DND-41 (cell line): ENCODE results near the gene APBB1IP.

Source experiments
- ATAC-seq: fragments of 200-7000 bp; cut with Tn5 transposase; 3 replicates; pipeline ENCODE4 v1.9.1; 2021; ENCODE audit warnings: low read depth; ENCODE audit not compliant: insufficient read depth
- DNase-seq: peaks from one replicate; pipeline ENCODE4 v3.0.0-alpha.2; 2020
- H2AFZ ChIP-seq: 2 replicates; pipeline ENCODE4 v1.6.0; 2012; ENCODE audit warnings: low read depth, low read length
- H3K27ac ChIP-seq: 2 replicates; pipeline ENCODE4 v1.5.1; 2012; ENCODE audit warnings: low read length, inconsistent platforms
- H3K27me3 ChIP-seq: fragments of 200-600 bp; sonication (generic); 2 replicates; pipeline ENCODE4 v1.6.0; 2012; ENCODE audit warnings: low read length, mild to moderate bottlenecking, inconsistent platforms; ENCODE audit not compliant: insufficient read depth, poor library complexity
- H3K36me3 ChIP-seq: 2 replicates; pipeline ENCODE4 v1.5.1; 2012; ENCODE audit warnings: low read length, inconsistent platforms; ENCODE audit not compliant: insufficient read depth
- H3K4me1 ChIP-seq: 2 replicates; pipeline ENCODE4 v1.5.1; 2012; ENCODE audit warnings: mild to moderate bottlenecking, low read length; ENCODE audit not compliant: insufficient read depth
- H3K4me2 ChIP-seq: 2 replicates; pipeline ENCODE4 v1.6.0; 2012; ENCODE audit warnings: mild to moderate bottlenecking, moderate library complexity, low read length, inconsistent platforms; ENCODE audit not compliant: insufficient read depth
- H3K4me3 ChIP-seq, 2 experiments: fragments of 200-600 bp in 1 of 2; shearing (Covaris generic) in 1 of 2; 2 replicates each; pipeline ENCODE4 v1.5.1; 2012 to 2016; ENCODE audit warnings: inconsistent platforms in 2 of 2, low read length in 2 of 2, mild to moderate bottlenecking in 2 of 2, low read depth in 1 of 2, moderate library complexity in 1 of 2
- H3K79me2 ChIP-seq: 2 replicates; pipeline ENCODE4 v1.6.0; 2012; ENCODE audit warnings: low read length, inconsistent platforms; ENCODE audit not compliant: insufficient read depth
- H3K9ac ChIP-seq: 2 replicates; pipeline ENCODE4 v1.6.0; 2012; ENCODE audit warnings: low read depth, mild to moderate bottlenecking, inconsistent platforms, low read length, moderate library complexity
- H3K9me3 ChIP-seq: 2 replicates; pipeline ENCODE4 v1.5.1; 2012; ENCODE audit warnings: low read length, moderate library complexity, mild to moderate bottlenecking, inconsistent platforms; ENCODE audit not compliant: insufficient read depth, severe bottlenecking
- H4K20me1 ChIP-seq: 2 replicates; pipeline ENCODE4 v1.6.0; 2012; ENCODE audit warnings: low read length; ENCODE audit not compliant: insufficient read depth
- EZH2 ChIP-seq: IDR thresholded peaks from 3 replicates; pipeline ENCODE4 v1.6.1; 2012; ENCODE audit warnings: borderline replicate concordance, low read depth, mild to moderate bottlenecking, moderate library complexity, low read length, inconsistent platforms; ENCODE audit not compliant: severe bottlenecking
- TF ChIP-seq, protein P1 (sequence below): IDR thresholded peaks from 2 replicates; pipeline ENCODE4 v1.5.1; 2012; ENCODE audit warnings: borderline replicate concordance, low read length, moderate library complexity, mild to moderate bottlenecking; ENCODE audit not compliant: poor library complexity, severe bottlenecking; ENCODE audit errors: extremely low read depth

APBB1IP gene

DNA sequence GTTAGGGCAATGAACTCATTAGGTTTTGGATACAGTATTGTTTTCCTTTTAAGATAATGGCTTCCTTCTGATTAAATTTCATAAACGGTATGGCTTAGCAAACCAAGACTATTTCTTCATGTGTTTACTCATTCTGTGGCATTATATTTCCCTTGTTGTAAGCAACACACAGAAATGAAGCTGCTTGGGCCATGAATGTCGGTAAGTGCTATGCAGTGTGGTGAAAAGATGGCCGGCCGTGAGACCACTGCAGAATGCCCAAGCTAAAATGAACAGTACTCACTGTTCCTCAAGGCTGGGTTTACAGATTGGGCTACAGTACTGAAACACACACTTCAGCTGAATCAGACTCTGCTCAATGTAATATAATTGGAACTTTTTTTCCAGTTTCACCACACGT lies 8.1 kb downstream of the APBB1IP start:
- peak overlapping the region; percentile 64; the same call in 1 of the 2 replicates for H3K9ac ChIP-seq
- peak overlapping the region; percentile 98 for H3K27ac ChIP-seq
- H3K79me2 ChIP-seq: peaks cover 87% of the 10 kb centered on the region
- no peaks in the 10 kb centered on the region for H3K27me3 ChIP-seq
- no peak for TF ChIP-seq EZH2
- TF ChIP-seq, protein P1, sequence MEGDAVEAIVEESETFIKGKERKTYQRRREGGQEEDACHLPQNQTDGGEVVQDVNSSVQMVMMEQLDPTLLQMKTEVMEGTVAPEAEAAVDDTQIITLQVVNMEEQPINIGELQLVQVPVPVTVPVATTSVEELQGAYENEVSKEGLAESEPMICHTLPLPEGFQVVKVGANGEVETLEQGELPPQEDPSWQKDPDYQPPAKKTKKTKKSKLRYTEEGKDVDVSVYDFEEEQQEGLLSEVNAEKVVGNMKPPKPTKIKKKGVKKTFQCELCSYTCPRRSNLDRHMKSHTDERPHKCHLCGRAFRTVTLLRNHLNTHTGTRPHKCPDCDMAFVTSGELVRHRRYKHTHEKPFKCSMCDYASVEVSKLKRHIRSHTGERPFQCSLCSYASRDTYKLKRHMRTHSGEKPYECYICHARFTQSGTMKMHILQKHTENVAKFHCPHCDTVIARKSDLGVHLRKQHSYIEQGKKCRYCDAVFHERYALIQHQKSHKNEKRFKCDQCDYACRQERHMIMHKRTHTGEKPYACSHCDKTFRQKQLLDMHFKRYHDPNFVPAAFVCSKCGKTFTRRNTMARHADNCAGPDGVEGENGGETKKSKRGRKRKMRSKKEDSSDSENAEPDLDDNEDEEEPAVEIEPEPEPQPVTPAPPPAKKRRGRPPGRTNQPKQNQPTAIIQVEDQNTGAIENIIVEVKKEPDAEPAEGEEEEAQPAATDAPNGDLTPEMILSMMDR: no peak
- H3K4me3 ChIP-seq: no peak overlapping the region; a peak in 1 of 4 replicates
- H4K20me1 ChIP-seq: no peaks in the 10 kb centered on the region
- H2AFZ ChIP-seq: no peak overlapping the region
- peak overlapping the region; percentile 25; the same call in 1 of the 2 replicates for H3K4me2 ChIP-seq
- DNase-seq (no peak), ATAC-seq (no peak)
- H3K9me3 ChIP-seq: no peaks in the 10 kb centered on the region
- peaks cover 54% of the 10 kb centered on the region for H3K36me3 ChIP-seq
- peaks cover 89% of the 10 kb centered on the region for H3K4me1 ChIP-seq

DNA sequence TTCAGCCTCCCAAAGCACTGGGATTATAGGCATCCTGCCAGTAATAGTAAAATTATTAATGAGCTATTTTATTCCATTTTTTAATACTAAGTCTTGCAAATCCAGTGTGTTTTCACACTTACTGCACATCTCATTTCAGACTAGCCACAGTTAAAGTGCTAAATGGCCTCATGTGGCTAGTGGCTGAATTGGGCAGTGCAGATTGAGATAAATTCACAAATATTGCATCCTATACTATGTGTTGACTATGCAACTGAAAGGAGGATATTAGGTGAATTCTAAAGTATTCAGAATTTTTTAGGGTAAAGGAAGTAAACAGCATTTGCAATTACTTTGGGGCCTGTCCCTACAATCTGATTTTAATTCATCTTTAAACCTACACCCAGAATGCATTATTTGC lies 10.2 kb downstream of the APBB1IP start:
- Histone ChIP-seq H3K4me3 (peak overlapping the region in 1 of 2 experiments; percentile 32; a peak in 2 of 4 replicates), H3K4me2 (peak overlapping the region; percentile 54), H3K79me2 (peaks cover 87% of the 10 kb centered on the region), H2AFZ (no peak overlapping the region), H3K9ac (peak overlapping the region; percentile 64), H3K4me1 (peaks cover 77% of the 10 kb centered on the region), H3K27ac (peak overlapping the region; percentile 98), H3K36me3 (peaks cover 52% of the 10 kb centered on the region), H3K9me3 (no peaks in the 10 kb centered on the region), H4K20me1 (peaks cover 3% of the 10 kb centered on the region), H3K27me3 (no peaks in the 10 kb centered on the region)
- ATAC-seq (peak; percentile 10), DNase-seq (no peak)
- TF ChIP-seq EZH2: no peak
- TF ChIP-seq, protein P1: peak; percentile 25

DNA sequence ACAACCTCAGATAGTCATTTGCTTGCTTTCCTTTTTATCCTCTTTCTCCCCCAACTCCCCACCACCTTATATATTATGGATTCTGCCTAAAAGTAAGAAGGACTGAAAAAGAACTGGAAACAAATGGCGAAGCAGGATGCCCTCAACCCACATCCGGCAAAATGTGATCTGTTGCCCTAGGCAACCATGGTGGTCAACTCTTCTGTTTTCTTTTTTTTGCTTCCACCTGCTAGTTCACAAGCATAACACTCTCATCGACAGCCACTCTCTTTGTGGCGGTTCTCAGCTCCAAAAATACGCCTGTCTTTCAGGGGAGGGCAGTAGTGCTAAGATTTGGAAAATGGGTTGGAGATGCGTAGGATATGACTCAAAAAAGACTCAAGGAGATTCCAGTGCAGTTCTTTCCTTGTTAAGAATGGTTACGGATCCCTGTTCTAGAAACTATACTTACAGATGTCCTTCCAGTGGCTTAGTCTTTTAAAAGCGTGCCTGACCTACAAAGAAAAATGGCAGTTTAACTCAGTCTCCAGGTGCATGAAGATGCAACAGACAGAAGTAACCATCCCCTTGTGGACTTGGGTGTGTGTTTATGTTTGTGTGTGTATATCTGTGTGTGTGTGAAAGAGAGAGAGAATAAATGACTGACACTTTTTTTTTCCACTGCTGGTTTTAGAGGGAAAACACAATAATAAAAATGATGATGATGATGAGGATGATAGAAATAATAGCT lies 10.7 kb downstream of the APBB1IP start:
- ATAC-seq: peak; percentile 84
- peaks cover 73% of the 10 kb centered on the region for H3K4me1 ChIP-seq
- peak overlapping the region in 1 of 2 experiments; percentile 44; a peak in 2 of 4 replicates for H3K4me3 ChIP-seq
- no peaks in the 10 kb centered on the region for H3K9me3 ChIP-seq
- TF ChIP-seq EZH2: no peak
- TF ChIP-seq, protein P1: peak; percentile 68
- H3K27me3 ChIP-seq: no peaks in the 10 kb centered on the region
- H3K36me3 ChIP-seq: peaks cover 52% of the 10 kb centered on the region
- peak; percentile 92 for DNase-seq
- peak overlapping the region; percentile 64 for H3K9ac ChIP-seq
- H3K79me2 ChIP-seq: peaks cover 87% of the 10 kb centered on the region
- peaks cover 8% of the 10 kb centered on the region for H4K20me1 ChIP-seq
- H3K4me2 ChIP-seq: peak overlapping the region; percentile 54
- H2AFZ ChIP-seq: peak overlapping the region; percentile 8; the same call in 1 of the 2 replicates
- H3K27ac ChIP-seq: peak overlapping the region; percentile 98
